ENCODE results near the gene ST13. TPM values are rescaled to one million over a fixed set of nuclear protein-coding genes. Genes with fewer than 3 reads are reported as not detected.

Gene ST13
- polyA plus RNA-seq, 6 donors from 2014 or later = 123 to 204 (median 170) TPM

DNA sequence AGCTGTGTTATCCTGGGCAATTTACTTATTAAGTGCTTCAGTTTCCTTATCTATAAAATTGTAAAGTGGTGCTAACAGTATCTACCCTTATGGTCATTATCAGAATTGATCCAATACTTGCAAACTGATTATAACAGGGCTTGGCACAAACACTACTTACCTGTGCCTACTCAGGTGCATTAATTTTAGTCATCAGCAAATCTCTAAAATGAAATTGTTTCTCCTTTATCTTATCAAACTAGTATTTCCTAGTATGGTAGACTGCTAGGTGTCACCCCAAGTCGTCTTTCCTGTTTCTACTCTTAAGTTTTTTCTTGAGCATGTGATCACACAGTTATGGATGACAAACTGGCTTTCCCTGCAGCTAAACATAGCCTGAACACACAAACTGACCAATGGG, 33.0 kb downstream of the ST13 start:
- Mint-ChIP-seq H3K9me3 (no peaks in the 10 kb centered on the region), H3K4me3 (no peak overlapping the region), H3K27ac (no peak overlapping the region), H3K27me3 (no peaks in the 10 kb centered on the region), H3K36me3 (peaks cover 0 to 9% of the 10 kb centered on the region in 2 donors), H3K4me1 (peaks cover 5 to 14% (median 11%) of the 10 kb centered on the region in 3 donors)
- ATAC-seq (ENCODE audit: low read depth in 2 of 2) (no peak), DNase-seq (no peak)

DNA sequence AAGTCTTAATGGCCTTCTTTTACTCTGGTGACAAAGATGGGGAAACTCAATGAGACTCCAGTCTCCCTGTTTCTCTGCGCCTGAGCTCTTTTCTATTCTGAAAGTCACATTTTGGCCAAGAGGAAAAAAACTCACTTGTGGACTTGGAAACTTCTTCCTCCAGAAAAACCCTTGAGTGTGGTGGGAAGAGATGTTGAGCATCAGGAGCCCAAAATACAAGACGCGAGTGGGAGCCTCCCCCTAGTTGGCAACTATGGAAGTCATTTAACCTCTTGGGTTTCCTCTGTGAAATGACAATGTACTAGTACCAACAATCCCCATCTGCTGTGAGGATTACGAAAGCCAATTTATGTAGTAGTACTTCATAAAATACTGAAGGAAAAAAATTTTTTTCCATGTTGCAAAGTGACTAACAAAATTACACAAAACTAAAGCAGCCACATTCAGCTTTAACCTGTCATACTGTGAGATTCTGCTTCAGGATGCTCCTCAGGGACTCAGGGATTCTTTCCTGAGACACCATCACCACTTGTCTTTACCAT, 36.8 kb downstream of the ST13 start:
- Mint-ChIP-seq H3K27ac (peak overlapping the region in 4 of 6 donors; percentile 40 to 89 (median 64)), H3K4me3 (peak overlapping the region; percentile 81 to 98 (median 96)), H3K9me3 (no peaks in the 10 kb centered on the region), H3K36me3 (no peaks in the 10 kb centered on the region), H3K27me3 (no peaks in the 10 kb centered on the region), H3K4me1 (peaks cover 21 to 33% (median 31%) of the 10 kb centered on the region in 3 donors)
- no peak for DNase-seq
- no peak for ATAC-seq (ENCODE audit: low read depth in 2 of 2)

- Mint-ChIP-seq H3K4me3 (peak within 1 kb of the TSS; percentile 81 to 98 (median 96)), H3K27me3 (no peaks in the 10 kb centered on the region)
- DNase-seq = peak; percentile 79
Observed at GRCh38 chr22:40818747-40819598, 37.5 kb downstream of the ST13 start, which contains the start of gene SLC25A17. Gene SLC25A17, minus strand, starts transcription at chr22:40819346. Its CDS starts 98 bp downstream, at chr22:40819248.

DNA sequence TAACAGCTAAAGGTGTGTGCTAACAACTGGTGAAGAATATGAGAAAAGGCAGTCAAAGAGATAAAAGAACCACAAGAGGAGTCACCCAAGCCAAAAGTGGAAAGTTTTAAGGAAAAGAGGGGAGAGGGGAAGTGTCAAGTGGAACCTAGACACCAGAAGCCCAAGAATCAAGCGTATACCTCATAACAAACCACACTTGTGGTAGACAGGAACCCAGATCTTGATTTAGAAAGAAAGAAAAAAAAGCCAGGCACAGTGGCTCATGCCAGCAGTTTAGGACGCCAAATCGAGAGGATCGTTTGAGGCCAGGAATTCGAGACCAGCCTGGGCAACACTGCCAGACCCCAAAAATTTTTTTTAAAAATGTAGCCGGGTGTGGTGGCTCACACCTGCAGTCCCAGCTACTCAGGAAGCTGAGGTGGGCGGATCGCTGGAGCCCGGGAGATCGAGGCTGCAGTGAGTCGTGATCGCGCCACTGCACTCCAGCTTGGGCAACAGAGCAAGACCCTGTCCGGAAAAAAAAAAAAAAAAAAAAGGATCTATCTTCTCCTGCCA, 38.2 kb downstream of the ST13 start:
- no peaks in the 10 kb centered on the region for H3K27me3 Mint-ChIP-seq
- ATAC-seq (ENCODE audit: low read depth in 2 of 2) (no peak), DNase-seq (no peak)
- H3K36me3 Mint-ChIP-seq = no peaks in the 10 kb centered on the region
- H3K9me3 Mint-ChIP-seq = no peaks in the 10 kb centered on the region
- H3K4me1 Mint-ChIP-seq = peaks cover 26 to 41% (median 33%) of the 10 kb centered on the region in 3 donors
- peak overlapping the region; percentile 40 to 95 (median 94) for H3K27ac Mint-ChIP-seq
- H3K4me3 Mint-ChIP-seq = peak overlapping the region; percentile 81 to 98 (median 96)

More at GRCh38 chr22:40818747-40819598, 37.5 kb downstream of the ST13 start, which contains the start of gene SLC25A17:
- H3K9me3 Mint-ChIP-seq = no peaks in the 10 kb centered on the region
- peak within 1 kb of the TSS; percentile 40 to 95 (median 94) for H3K27ac Mint-ChIP-seq
- peaks cover 25 to 36% (median 33%) of the 10 kb centered on the region in 3 donors for H3K4me1 Mint-ChIP-seq
- H3K36me3 Mint-ChIP-seq = no peaks in the 10 kb centered on the region
- peak; percentile 92 for ATAC-seq (ENCODE audit: low read depth in 2 of 2)

GRCh38 chr22:40817737-40818136, 38.7 kb downstream of the ST13 start:
- DNase-seq = no peak
- no peaks in the 10 kb centered on the region for H3K36me3 Mint-ChIP-seq
- H3K9me3 Mint-ChIP-seq = no peaks in the 10 kb centered on the region
- no peak for ATAC-seq (ENCODE audit: low read depth in 2 of 2)
- peak overlapping the region in 5 of 6 donors; percentile 16 to 94 (median 40) for H3K27ac Mint-ChIP-seq
- H3K4me1 Mint-ChIP-seq = peaks cover 26 to 45% (median 33%) of the 10 kb centered on the region in 3 donors
- no peaks in the 10 kb centered on the region for H3K27me3 Mint-ChIP-seq
- peak overlapping the region; percentile 81 to 98 (median 96) for H3K4me3 Mint-ChIP-seq

DNA sequence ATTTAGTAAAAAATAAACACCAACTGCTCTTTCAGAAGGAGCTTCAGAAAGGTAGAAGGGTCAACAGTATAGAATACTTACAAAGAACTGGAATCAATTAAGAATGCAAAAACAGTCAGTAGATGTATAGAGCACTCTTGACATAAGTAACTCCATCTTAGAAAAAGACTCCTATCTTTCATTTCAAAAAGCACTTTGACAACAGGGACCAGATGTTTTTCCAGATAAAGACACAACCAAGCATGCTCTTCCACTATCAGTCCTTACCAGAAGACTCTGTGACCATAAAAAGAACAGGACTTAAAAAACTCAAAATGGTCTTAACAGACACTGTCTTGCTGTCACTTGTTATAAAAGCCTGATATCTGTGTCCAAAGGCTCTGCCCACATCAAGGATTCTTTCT, 42.5 kb downstream of the ST13 start:
- H3K4me1 Mint-ChIP-seq = peaks cover 29 to 55% (median 37%) of the 10 kb centered on the region in 3 donors
- no peak for DNase-seq
- H3K4me3 Mint-ChIP-seq = no peak overlapping the region
- no peaks in the 10 kb centered on the region for H3K27me3 Mint-ChIP-seq
- no peaks in the 10 kb centered on the region for H3K36me3 Mint-ChIP-seq
- H3K27ac Mint-ChIP-seq = peak overlapping the region in 2 of 6 donors; percentile 30 to 49
- ATAC-seq (ENCODE audit: low read depth in 2 of 2) = no peak
- H3K9me3 Mint-ChIP-seq = no peaks in the 10 kb centered on the region

DNA sequence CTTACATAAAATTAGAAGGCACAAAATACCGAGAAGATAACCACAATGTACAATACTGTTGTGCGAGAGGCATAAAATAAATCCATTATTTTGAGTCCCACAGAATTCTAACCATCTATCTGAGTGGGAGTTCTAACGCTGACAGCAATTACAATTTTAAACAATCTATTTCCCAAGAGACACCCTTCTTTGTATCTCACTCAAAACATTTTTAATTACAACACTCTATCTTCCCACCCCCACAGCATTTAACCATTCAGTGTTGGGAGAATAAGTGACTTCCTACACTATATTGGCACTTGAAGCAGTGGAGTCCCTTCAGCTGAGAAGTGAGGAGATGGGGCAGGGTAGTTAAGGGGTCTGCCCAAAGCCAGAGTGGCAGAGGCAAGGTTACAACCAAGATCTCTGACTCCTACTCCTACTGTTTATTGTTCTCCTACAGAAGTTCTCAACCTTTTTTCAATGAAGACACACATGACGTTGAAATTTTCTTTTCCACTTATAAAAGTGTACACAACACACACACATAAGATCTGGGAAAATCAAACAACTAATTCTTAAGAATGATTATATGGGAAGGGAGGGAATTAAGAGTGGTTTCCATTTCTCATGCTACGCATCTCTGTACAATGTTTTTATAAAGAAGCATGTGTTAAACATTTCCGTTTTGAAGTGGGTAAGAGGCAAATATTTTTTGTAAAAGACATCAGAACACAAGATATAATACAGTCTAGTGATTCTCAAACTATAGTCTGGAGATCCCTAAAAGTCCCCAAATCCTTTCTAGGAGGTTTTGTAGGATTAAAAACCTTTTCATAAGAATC, 48.2 kb downstream of the ST13 start:
- ATAC-seq (ENCODE audit: low read depth in 2 of 2) = no peak
- H3K27ac Mint-ChIP-seq = peak overlapping the region in 1 of 6 donors; percentile 51
- DNase-seq = no peak
- H3K9me3 Mint-ChIP-seq = no peaks in the 10 kb centered on the region
- peaks cover 2 to 7% of the 10 kb centered on the region in 2 donors for H3K36me3 Mint-ChIP-seq
- H3K27me3 Mint-ChIP-seq = no peaks in the 10 kb centered on the region
- peaks cover 11 to 41% (median 16%) of the 10 kb centered on the region in 3 donors for H3K4me1 Mint-ChIP-seq
- H3K4me3 Mint-ChIP-seq = no peak overlapping the region

GRCh38 chr22:40806711-40807110, 49.7 kb downstream of the ST13 start:
- H3K4me1 Mint-ChIP-seq = peaks cover 7 to 28% (median 7%) of the 10 kb centered on the region in 3 donors

DNA sequence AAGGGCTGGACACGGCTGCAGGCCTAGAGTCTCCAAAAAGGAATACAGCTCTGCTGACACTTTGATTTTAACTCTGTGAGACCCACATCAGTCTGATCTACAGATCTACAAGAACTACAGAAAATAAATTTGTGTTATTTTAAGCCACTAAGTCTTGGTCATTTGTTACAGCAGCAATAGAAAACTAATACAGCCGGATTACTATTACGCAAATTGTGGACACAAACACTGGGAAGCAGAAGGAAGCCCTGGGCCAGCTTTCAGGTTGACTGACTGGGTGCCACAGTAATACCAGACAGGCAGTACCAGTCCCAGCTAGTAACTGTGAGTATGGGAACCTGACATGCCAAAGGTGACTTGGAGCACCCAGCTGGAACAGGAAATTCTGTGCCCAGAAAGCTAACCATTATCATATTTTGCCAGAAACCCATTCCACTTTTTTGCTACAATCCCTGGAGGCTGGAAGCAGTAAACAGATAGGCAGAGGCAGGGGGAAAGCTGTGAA, 50.7 kb downstream of the ST13 start:
- Mint-ChIP-seq H3K27me3 (no peaks in the 10 kb centered on the region), H3K4me3 (no peak overlapping the region), H3K4me1 (peaks cover 4 to 19% (median 7%) of the 10 kb centered on the region in 3 donors), H3K9me3 (no peaks in the 10 kb centered on the region), H3K36me3 (peaks cover 5 to 7% of the 10 kb centered on the region in 2 donors), H3K27ac (peak overlapping the region in 1 of 6 donors; percentile 5)
- DNase-seq (no peak), ATAC-seq (ENCODE audit: low read depth in 2 of 2) (no peak)

More at GRCh38 chr22:40806711-40807110, 49.7 kb downstream of the ST13 start:
- Mint-ChIP-seq H3K4me3 (no peak overlapping the region), H3K36me3 (peaks cover 5 to 7% of the 10 kb centered on the region in 2 donors), H3K27ac (peak overlapping the region in 1 of 6 donors; percentile 49), H3K9me3 (no peaks in the 10 kb centered on the region), H3K27me3 (no peaks in the 10 kb centered on the region)
- DNase-seq = no peak
- no peak for ATAC-seq (ENCODE audit: low read depth in 2 of 2)

DNA sequence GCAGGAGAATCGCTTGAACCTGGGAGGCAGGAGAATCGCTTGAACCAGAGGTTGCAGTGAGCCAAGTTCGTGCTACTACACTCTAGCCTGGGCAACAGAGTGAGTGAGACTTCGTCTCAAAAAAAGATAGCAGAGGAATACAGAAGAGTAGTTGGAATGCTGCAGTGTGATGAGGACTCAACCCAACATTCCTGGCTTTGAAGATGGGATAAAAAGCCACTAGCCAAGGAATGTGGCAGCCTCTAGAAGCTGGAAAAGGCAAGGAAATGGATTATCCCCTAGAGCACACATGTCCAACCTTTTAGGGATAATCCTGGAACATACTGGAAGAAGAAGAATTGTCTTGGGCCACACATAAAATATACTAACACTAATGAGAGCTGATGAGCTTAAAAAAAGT, 51.2 kb downstream of the ST13 start:
- H3K4me1 Mint-ChIP-seq = peaks cover 4 to 18% (median 7%) of the 10 kb centered on the region in 3 donors
- H3K4me3 Mint-ChIP-seq = no peak overlapping the region
- peaks cover 5 to 7% of the 10 kb centered on the region in 2 donors for H3K36me3 Mint-ChIP-seq
- H3K27ac Mint-ChIP-seq = peak overlapping the region in 1 of 6 donors; percentile 2
- H3K27me3 Mint-ChIP-seq = no peaks in the 10 kb centered on the region
- DNase-seq = no peak
- no peaks in the 10 kb centered on the region for H3K9me3 Mint-ChIP-seq
- no peak for ATAC-seq (ENCODE audit: low read depth in 2 of 2)

DNA sequence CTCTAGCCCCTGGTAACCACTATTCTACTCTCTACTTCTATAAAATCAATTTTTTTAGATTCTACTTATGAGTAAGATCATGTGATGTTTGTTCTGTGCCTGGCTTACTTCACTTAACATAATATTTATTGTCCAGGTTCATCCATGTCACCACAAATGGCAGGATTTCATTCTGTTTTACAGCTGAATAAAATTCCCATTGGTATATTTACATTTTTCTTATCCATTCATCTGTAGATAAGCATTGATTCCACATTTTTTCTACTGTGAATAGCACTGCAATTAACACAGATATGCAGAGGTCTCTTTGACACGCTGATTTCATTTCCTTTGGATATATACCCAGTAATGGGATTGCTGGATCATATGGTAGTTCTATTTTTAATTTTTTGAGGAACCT, 53.1 kb downstream of the ST13 start:
- Mint-ChIP-seq H3K27me3 (no peaks in the 10 kb centered on the region), H3K36me3 (peaks cover 5 to 7% of the 10 kb centered on the region in 2 donors), H3K4me1 (peaks cover 3 to 12% (median 7%) of the 10 kb centered on the region in 3 donors), H3K27ac (peak overlapping the region in 2 of 6 donors; percentile 1 to 49), H3K4me3 (no peak overlapping the region), H3K9me3 (no peaks in the 10 kb centered on the region)
- ATAC-seq (ENCODE audit: low read depth in 2 of 2) (no peak), DNase-seq (no peak)

DNA sequence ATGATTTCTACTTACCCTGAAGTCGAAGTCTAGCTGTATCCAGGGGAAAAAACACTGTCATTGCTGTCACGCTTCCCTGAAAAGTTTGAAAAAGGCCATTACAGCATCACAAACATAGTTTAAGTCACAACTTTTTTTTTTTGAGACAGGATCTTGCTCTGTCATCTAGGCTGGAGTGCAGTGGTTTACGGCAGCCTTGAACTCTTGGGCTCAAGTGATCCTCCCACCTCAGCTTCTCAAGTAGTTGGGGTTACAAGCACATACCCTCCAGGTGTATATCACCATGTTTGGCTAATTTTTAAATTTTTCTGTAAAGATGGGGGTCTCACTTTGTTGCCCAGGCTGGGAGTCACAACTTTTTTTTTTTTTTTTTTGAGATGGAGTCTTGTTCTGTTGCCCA, 57.4 kb downstream of the ST13 start:
- no peaks in the 10 kb centered on the region for H3K9me3 Mint-ChIP-seq
- H3K27ac Mint-ChIP-seq = no peak overlapping the region
- H3K4me1 Mint-ChIP-seq = peaks cover 0 to 1% (median 0%) of the 10 kb centered on the region in 3 donors
- peaks cover 0 to 5% of the 10 kb centered on the region in 2 donors for H3K36me3 Mint-ChIP-seq
- no peak overlapping the region for H3K4me3 Mint-ChIP-seq
- no peak for DNase-seq
- H3K27me3 Mint-ChIP-seq = no peaks in the 10 kb centered on the region
- no peak for ATAC-seq (ENCODE audit: low read depth in 2 of 2)

All from naive B cell (primary cell).